HL-60 (cell line): ENCODE results near the gene PCGF3.

ENCODE experiments used
- DNase-seq, 2 experiments: peaks; one replicate each; pipeline ENCODE4 v3.0.0-alpha.2; 2010 to 2020; ENCODE audit warnings: low read depth in 1 of 2, low spot score in 1 of 2
- H3K27ac ChIP-seq: fragments of 250-450 bp; sonication (Bioruptor Pico); replicated peaks from 2 replicates; pipeline ENCODE4 v1.5.1; 2020; ENCODE audit warnings: mild to moderate bottlenecking, moderate library complexity
- H3K27me3 ChIP-seq: fragments of 250-450 bp; sonication (Bioruptor Pico); 2 replicates; pipeline ENCODE4 v1.5.1; 2021; ENCODE audit warnings: mild to moderate bottlenecking, moderate library complexity; ENCODE audit not compliant: insufficient read depth, poor library complexity, severe bottlenecking
- H3K4me3 ChIP-seq: replicated peaks from 2 replicates; pipeline ENCODE4 v1.5.1; 2011; ENCODE audit warnings: mild to moderate bottlenecking, control low read depth, low read length; ENCODE audit not compliant: insufficient read depth
- GABPA ChIP-seq: IDR thresholded peaks from 2 replicates; pipeline ENCODE4 v1.6.1; 2012; ENCODE audit warnings: low read depth
- POLR2AphosphoS5 ChIP-seq: IDR thresholded peaks from 2 replicates; pipeline ENCODE4 v1.6.1; 2012; ENCODE audit warnings: low read depth
- SPI1 ChIP-seq: IDR thresholded peaks from 2 replicates; pipeline ENCODE4 v1.6.1; 2012; ENCODE audit warnings: low read depth, mild to moderate bottlenecking, borderline replicate concordance
- TF ChIP-seq, protein P1 (sequence below): IDR thresholded peaks from 2 replicates; pipeline ENCODE4 v1.6.1; 2012; ENCODE audit warnings: low read depth; ENCODE audit not compliant: insufficient replicate concordance
- TF ChIP-seq, protein P2 (sequence below): IDR thresholded peaks from one replicate; pipeline ENCODE4 v1.5.1; 2011; ENCODE audit warnings: low read length, control low read depth, inconsistent platforms; ENCODE audit not compliant: insufficient read depth

The PCGF3 gene

DNA sequence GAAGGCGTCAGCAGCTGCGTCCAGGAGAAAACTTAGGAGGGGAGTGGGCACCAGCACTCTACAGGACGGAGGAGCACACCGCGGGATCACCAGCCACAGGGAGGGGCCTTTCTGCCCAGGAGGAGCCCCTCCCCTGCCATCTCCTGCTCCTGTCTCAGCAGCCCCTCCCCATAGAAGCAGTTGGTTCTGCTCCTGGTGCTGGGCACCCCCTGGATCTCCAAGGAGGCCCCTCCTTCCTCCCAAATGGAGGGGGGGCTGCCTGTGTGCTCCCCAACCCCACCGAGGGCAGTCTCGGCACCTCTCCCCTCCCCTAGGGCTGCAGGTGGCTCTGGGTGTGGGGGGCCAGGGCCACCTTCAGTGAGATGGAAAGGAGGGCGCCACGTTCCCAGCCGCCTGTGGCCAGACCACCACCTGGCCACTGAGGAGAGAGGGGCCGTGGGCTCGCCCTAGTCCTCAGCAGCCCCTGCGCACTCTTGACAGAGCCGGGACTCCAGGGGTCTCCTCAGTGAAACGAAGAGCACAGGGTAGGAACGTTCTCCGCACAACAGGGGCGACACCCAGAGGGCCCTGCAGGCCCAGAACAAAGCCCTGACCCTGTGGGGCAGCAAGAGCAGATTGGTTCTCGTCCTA lies 82.5 kb downstream of the PCGF3 start:
- Histone ChIP-seq H3K4me3 (no peak overlapping the region), H3K27ac (no peak overlapping the region), H3K27me3 (peaks cover 45% of the 10 kb centered on the region)
- DNase-seq: no peak
- TF ChIP-seq POLR2AphosphoS5 (no peak), SPI1 (no peak), GABPA (no peak)
- TF ChIP-seq, protein P1, sequence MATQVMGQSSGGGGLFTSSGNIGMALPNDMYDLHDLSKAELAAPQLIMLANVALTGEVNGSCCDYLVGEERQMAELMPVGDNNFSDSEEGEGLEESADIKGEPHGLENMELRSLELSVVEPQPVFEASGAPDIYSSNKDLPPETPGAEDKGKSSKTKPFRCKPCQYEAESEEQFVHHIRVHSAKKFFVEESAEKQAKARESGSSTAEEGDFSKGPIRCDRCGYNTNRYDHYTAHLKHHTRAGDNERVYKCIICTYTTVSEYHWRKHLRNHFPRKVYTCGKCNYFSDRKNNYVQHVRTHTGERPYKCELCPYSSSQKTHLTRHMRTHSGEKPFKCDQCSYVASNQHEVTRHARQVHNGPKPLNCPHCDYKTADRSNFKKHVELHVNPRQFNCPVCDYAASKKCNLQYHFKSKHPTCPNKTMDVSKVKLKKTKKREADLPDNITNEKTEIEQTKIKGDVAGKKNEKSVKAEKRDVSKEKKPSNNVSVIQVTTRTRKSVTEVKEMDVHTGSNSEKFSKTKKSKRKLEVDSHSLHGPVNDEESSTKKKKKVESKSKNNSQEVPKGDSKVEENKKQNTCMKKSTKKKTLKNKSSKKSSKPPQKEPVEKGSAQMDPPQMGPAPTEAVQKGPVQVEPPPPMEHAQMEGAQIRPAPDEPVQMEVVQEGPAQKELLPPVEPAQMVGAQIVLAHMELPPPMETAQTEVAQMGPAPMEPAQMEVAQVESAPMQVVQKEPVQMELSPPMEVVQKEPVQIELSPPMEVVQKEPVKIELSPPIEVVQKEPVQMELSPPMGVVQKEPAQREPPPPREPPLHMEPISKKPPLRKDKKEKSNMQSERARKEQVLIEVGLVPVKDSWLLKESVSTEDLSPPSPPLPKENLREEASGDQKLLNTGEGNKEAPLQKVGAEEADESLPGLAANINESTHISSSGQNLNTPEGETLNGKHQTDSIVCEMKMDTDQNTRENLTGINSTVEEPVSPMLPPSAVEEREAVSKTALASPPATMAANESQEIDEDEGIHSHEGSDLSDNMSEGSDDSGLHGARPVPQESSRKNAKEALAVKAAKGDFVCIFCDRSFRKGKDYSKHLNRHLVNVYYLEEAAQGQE: no peak
- TF ChIP-seq, protein P2, sequence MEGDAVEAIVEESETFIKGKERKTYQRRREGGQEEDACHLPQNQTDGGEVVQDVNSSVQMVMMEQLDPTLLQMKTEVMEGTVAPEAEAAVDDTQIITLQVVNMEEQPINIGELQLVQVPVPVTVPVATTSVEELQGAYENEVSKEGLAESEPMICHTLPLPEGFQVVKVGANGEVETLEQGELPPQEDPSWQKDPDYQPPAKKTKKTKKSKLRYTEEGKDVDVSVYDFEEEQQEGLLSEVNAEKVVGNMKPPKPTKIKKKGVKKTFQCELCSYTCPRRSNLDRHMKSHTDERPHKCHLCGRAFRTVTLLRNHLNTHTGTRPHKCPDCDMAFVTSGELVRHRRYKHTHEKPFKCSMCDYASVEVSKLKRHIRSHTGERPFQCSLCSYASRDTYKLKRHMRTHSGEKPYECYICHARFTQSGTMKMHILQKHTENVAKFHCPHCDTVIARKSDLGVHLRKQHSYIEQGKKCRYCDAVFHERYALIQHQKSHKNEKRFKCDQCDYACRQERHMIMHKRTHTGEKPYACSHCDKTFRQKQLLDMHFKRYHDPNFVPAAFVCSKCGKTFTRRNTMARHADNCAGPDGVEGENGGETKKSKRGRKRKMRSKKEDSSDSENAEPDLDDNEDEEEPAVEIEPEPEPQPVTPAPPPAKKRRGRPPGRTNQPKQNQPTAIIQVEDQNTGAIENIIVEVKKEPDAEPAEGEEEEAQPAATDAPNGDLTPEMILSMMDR: no peak

DNA sequence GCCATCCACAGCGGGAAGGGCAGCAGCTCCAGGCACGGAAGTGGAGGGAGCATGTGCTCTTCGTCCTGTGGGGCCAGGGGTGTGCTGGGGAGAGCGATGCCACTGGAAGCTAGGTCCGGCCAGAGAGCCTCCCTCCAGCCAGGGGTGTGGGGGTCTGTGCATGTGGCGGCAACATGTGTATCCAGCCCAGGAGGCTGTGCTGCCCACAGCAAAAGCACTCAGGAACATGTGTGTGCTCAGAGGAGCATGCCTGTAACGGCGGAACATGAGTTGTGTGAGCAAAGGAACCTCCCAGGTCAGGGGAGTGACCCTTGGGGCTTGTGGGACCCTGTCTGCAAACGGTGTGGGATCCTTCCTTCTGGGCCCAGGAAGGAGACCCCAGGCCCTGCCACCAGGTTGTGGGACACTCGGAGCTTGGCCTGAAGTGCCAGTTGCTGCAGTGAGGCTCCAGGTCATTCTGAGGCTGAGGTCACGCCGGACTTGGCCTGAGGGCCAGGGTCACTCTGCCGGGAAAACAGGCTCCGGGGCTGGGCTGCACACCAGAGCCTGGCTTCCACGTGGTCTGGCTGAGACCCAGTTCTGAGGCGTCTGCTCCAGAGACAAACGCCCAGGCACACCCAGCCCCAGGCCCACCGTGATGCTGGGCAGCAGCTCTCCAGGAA lies 83.1 kb downstream of the PCGF3 start:
- TF ChIP-seq SPI1 (no peak), GABPA (no peak), POLR2AphosphoS5 (no peak)
- TF ChIP-seq, protein P1: no peak
- TF ChIP-seq, protein P2: no peak
- no peak for DNase-seq
- H3K27ac ChIP-seq: no peak overlapping the region
- no peak overlapping the region for H3K4me3 ChIP-seq
- peaks cover 52% of the 10 kb centered on the region for H3K27me3 ChIP-seq

- no peak for TF ChIP-seq GABPA
- TF ChIP-seq, protein P2: no peak
- TF ChIP-seq, protein P1: no peak
- no peak for TF ChIP-seq SPI1
- no peak for TF ChIP-seq POLR2AphosphoS5
- Histone ChIP-seq H3K27me3 (peaks cover 62% of the 10 kb centered on the region), H3K27ac (no peak overlapping the region), H3K4me3 (no peak overlapping the region)
- DNase-seq: no peak
Observed at GRCh38 chr4:789571-790465, 84.2 kb downstream of the PCGF3 start.
